SU-DHL-6 (cell line): ENCODE measurements around the gene CAMK1D.

ENCODE experiments used
- H2AFZ ChIP-seq: fragments of 200-600 bp; sonication (generic); 2 replicates; pipeline ENCODE4 v1.6.1; 2014; ENCODE audit warnings: low read depth, mild to moderate bottlenecking, moderate library complexity, mixed read lengths, antibody characterized with exemption, low read length; ENCODE audit not compliant: severe bottlenecking
- H3F3A ChIP-seq: fragments of 200-600 bp; shearing (Covaris generic); 2 replicates; pipeline ENCODE4 v1.6.0; 2016; ENCODE audit warnings: antibody characterized with exemption, mild to moderate bottlenecking; ENCODE audit not compliant: insufficient read depth
- H3K27ac ChIP-seq: fragments of 200-600 bp; sonication (generic); 2 replicates; pipeline ENCODE4 v1.5.1; 2016; ENCODE audit warnings: low read depth, mild to moderate bottlenecking, low read length, moderate library complexity, mixed read lengths
- H3K27me3 ChIP-seq: fragments of 200-600 bp; sonication (generic), shearing (Covaris generic); 2 replicates; pipeline ENCODE4 v1.6.0; 2014; ENCODE audit warnings: mild to moderate bottlenecking, low read length
- H3K36me3 ChIP-seq: fragments of 200-600 bp; sonication (generic); 2 replicates; pipeline ENCODE4 v1.6.1; 2014; ENCODE audit warnings: mild to moderate bottlenecking, low read length, mixed read lengths
- H3K4me2 ChIP-seq: fragments of 300-600, 200-600 bp; shearing (Covaris generic), sonication (generic); 2 replicates; pipeline ENCODE4 v1.6.0; 2014; ENCODE audit warnings: low read length, low read depth, mild to moderate bottlenecking; ENCODE audit not compliant: poor library complexity, severe bottlenecking
- H3K4me3 ChIP-seq: fragments of 200-600 bp; sonication (generic); 2 replicates; pipeline ENCODE4 v1.5.1; 2014; ENCODE audit warnings: antibody characterized with exemption, low read length, mild to moderate bottlenecking, mixed read lengths; ENCODE audit not compliant: insufficient read depth, poor library complexity, severe bottlenecking
- H3K79me2 ChIP-seq: fragments of 200-600 bp; sonication (generic); 2 replicates; pipeline ENCODE4 v1.6.1; 2014; ENCODE audit warnings: mild to moderate bottlenecking, low read length, moderate library complexity; ENCODE audit not compliant: insufficient read depth
- H3K9ac ChIP-seq: fragments of 200-600 bp; sonication (generic); 2 replicates; pipeline ENCODE4 v1.7.0; 2014; ENCODE audit warnings: mild to moderate bottlenecking, low read length
- H3K9me2 ChIP-seq: fragments of 200-600 bp; sonication (generic); replicated peaks from 2 replicates; pipeline ENCODE4 v1.6.1; 2014; ENCODE audit warnings: low read length; ENCODE audit not compliant: insufficient read depth
- H3K9me3 ChIP-seq: fragments of 200-600 bp; sonication (generic); 2 replicates; pipeline ENCODE4 v1.6.1; 2014; ENCODE audit warnings: low read length, mixed read lengths; ENCODE audit not compliant: insufficient read depth
- H4K20me1 ChIP-seq: fragments of 200-600 bp; sonication (generic); 2 replicates; pipeline ENCODE4 v1.6.1; 2014; ENCODE audit warnings: low read depth, mild to moderate bottlenecking, antibody characterized with exemption, low read length, moderate library complexity, mixed read lengths
- EZH2phosphoT487 ChIP-seq: fragments of 200-600 bp; sonication (generic), shearing (Covaris generic); conservative IDR thresholded peaks from 2 replicates; pipeline ENCODE4 v1.6.1; 2018; ENCODE audit warnings: mild to moderate bottlenecking, antibody characterized with exemption, low read length, moderate library complexity, mixed read lengths
- TF ChIP-seq, protein P1 (sequence below): fragments of 200-600 bp; sonication (generic); IDR thresholded peaks from one replicate; pipeline ENCODE4 v1.5.1; 2017; ENCODE audit warnings: antibody characterized with exemption, mild to moderate bottlenecking, low read length, moderate library complexity; ENCODE audit not compliant: insufficient read depth, poor library complexity, severe bottlenecking

Gene CAMK1D

DNA sequence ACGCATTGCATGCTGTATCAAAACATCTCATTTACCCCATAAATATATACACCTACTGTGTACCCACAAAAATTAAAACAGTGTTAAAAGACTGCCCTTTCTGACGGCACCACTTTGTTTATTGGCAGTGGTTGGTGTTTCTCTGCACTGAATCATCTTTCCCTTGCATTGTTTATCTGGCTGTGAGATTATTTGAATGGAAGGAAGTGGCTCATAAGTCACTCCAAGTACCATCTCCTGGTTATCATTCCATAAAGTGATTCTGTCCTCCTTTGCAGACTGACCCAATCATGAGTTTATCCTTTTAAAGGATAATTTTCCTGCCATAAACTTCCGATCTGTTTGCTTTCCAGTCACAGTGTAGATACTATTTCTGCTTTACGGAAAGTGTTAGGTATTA lies 183.8 kb downstream of the CAMK1D start:
- Histone ChIP-seq H3K79me2 (peaks cover 93% of the 10 kb centered on the region), H3K4me3 (no peak overlapping the region)
- TF ChIP-seq EZH2phosphoT487 = no peak

DNA sequence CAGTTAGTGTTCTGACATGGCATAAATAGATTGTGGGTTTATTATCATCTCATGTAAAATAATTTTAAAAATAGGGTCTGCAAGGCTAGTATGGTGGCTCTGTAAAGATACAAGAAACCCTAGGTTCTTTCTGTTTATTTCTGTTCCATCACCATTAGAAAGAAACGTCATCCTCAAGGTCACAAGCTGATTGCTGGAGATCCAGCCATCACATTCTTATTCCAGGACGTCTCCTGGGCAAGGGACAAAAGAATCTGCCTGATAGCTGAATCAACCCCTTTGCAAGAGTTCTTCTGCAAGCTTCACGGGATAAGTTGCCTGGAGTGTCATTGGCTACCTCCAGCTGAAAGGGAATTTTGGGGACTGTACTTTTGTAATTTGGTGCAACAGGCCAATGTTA lies 184.4 kb downstream of the CAMK1D start:
- peaks cover 3% of the 10 kb centered on the region; the same call in 1 of the 2 replicates for H4K20me1 ChIP-seq
- H2AFZ ChIP-seq = no peak overlapping the region
- H3K79me2 ChIP-seq = peaks cover 93% of the 10 kb centered on the region

More for the DNA sequence above, 183.8 kb downstream of the CAMK1D start:
- Histone ChIP-seq H3K9ac (no peak overlapping the region), H3K9me2 (no peaks in the 10 kb centered on the region), H3K27ac (no peak overlapping the region), H3F3A (no peaks in the 10 kb centered on the region), H3K27me3 (no peaks in the 10 kb centered on the region), H4K20me1 (peaks cover 7% of the 10 kb centered on the region; the same call in 1 of the 2 replicates), H3K36me3 (no peaks in the 10 kb centered on the region), H3K9me3 (no peaks in the 10 kb centered on the region), H2AFZ (no peak overlapping the region), H3K4me2 (no peak overlapping the region)

DNA sequence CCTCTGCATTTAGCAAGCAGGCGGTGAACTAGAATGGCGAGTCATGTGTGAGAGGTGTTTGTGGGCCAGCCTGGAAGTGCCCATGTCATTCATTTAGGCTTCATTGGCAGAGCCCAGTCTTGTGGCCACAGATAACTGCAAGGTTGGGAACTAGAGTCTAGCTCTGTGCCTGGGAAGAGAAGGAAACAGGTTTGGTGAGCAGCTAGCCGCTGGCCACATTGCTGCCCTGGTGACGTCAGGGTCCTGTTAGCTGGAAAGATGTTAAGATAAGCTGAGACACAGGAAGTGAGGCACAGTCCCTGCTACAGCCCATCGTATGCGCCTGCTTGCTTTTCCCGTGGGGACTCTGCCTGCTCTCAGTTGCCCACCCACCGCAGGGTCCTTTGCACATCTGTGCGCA lies 185.5 kb downstream of the CAMK1D start:
- peaks cover 3% of the 10 kb centered on the region; the same call in 1 of the 2 replicates for H4K20me1 ChIP-seq

More for the DNA sequence above, 184.4 kb downstream of the CAMK1D start:
- H3K9me2 ChIP-seq = no peaks in the 10 kb centered on the region
- no peaks in the 10 kb centered on the region for H3K9me3 ChIP-seq
- no peaks in the 10 kb centered on the region for H3F3A ChIP-seq
- no peaks in the 10 kb centered on the region for H3K27me3 ChIP-seq
- no peak for TF ChIP-seq EZH2phosphoT487
- TF ChIP-seq, protein P1, sequence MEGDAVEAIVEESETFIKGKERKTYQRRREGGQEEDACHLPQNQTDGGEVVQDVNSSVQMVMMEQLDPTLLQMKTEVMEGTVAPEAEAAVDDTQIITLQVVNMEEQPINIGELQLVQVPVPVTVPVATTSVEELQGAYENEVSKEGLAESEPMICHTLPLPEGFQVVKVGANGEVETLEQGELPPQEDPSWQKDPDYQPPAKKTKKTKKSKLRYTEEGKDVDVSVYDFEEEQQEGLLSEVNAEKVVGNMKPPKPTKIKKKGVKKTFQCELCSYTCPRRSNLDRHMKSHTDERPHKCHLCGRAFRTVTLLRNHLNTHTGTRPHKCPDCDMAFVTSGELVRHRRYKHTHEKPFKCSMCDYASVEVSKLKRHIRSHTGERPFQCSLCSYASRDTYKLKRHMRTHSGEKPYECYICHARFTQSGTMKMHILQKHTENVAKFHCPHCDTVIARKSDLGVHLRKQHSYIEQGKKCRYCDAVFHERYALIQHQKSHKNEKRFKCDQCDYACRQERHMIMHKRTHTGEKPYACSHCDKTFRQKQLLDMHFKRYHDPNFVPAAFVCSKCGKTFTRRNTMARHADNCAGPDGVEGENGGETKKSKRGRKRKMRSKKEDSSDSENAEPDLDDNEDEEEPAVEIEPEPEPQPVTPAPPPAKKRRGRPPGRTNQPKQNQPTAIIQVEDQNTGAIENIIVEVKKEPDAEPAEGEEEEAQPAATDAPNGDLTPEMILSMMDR = no peak
- no peak overlapping the region for H3K4me3 ChIP-seq
- H3K9ac ChIP-seq = no peak overlapping the region
- H3K27ac ChIP-seq = no peak overlapping the region
- H3K4me2 ChIP-seq = no peak overlapping the region
- no peaks in the 10 kb centered on the region for H3K36me3 ChIP-seq

DNA sequence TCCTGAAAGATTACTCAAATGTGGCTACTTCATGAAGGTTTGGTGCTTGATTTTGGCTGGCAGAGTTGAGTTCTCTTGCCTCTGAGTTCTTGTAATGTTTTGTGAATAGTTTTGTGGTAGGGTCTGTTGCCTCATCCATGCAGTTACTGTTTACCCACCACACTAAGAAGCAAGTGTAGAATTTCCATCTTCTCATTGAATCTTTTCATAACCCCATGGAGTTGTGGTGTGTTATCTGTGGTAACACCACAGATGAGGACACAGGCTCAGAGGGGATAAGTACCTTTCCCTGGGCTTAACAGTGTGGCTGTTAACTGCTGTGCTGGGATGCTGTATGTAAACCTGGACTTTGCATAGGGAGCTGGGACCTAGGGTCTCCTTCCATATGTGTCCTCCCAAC lies 186.3 kb downstream of the CAMK1D start:
- H3K27me3 ChIP-seq = no peaks in the 10 kb centered on the region
- H3K4me2 ChIP-seq = no peak overlapping the region
- TF ChIP-seq, protein P1 = no peak
- no peak for TF ChIP-seq EZH2phosphoT487
- no peaks in the 10 kb centered on the region; the same call in 1 of the 2 replicates for H4K20me1 ChIP-seq
- H3K79me2 ChIP-seq = peaks cover 94% of the 10 kb centered on the region
- H3K27ac ChIP-seq = no peak overlapping the region
- no peak overlapping the region for H3K9ac ChIP-seq
- peaks cover 3% of the 10 kb centered on the region; the same call in 1 of the 2 replicates for H3F3A ChIP-seq
- no peak overlapping the region for H2AFZ ChIP-seq
- no peak overlapping the region for H3K4me3 ChIP-seq
- H3K9me2 ChIP-seq = no peaks in the 10 kb centered on the region
- H3K36me3 ChIP-seq = no peaks in the 10 kb centered on the region
- H3K9me3 ChIP-seq = no peaks in the 10 kb centered on the region

More for the DNA sequence above, 185.5 kb downstream of the CAMK1D start:
- Histone ChIP-seq H3K9me3 (no peaks in the 10 kb centered on the region), H3K36me3 (no peaks in the 10 kb centered on the region), H3K4me3 (no peak overlapping the region), H3K9me2 (no peaks in the 10 kb centered on the region), H2AFZ (no peak overlapping the region), H3K9ac (no peak overlapping the region), H3K27ac (no peak overlapping the region), H3K4me2 (no peak overlapping the region), H3K79me2 (peaks cover 94% of the 10 kb centered on the region), H3F3A (no peaks in the 10 kb centered on the region), H3K27me3 (no peaks in the 10 kb centered on the region)
- TF ChIP-seq, protein P1 = no peak
- no peak for TF ChIP-seq EZH2phosphoT487
